ENCODE results near the gene ST6GAL1. TPM values are rescaled to one million over a fixed set of nuclear protein-coding genes. Genes with fewer than 3 reads are reported as not detected.

The ST6GAL1 gene
- total and polyA plus RNA-seq, 2 of the 8 experiments (the other 6 are each of a cell fraction or from before 2014, with no cell fraction given): 62.8 to 80.9 TPM

DNA sequence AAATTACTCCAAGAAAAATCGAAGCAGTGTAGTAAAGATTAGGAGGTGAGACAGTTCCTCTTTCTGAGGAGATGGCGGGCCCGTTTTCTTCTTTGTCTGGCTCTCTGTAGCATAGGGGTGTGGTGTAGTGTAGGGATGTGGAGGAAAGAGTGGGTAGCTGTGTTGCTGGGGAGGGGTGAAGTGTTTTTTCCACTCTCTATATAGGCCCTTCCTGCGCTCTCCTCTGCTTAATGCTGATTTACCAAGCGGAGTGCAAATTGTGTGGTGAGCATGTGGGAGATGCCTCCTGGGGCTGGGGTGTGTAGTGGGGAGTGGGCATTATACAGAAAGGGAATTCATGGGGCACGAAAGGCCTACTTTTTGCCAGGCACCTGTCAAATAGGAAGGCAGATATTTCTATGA lies 94.9 kb downstream of the ST6GAL1 start:
- Histone ChIP-seq H2AK5ac (ENCODE audit: low read depth, low read length) (no peak overlapping the region), H2BK20ac (ENCODE audit: low read length) (no peak overlapping the region), H3K18ac (ENCODE audit: extremely low read depth, low read length) (no peak overlapping the region), H3K23ac (ENCODE audit: insufficient read length) (no peak overlapping the region), H3K56ac (replicated peaks; ENCODE audit: insufficient read length, low read depth, low read length) (no peak overlapping the region), H4K20me1 (replicated peaks in 1 of 2; ENCODE audit: control insufficient read depth in 1 of 2, insufficient read depth in 2 of 2, low read length in 2 of 2) (peaks cover 2% of the 10 kb centered on the region in 2 experiments), H2BK120ac (replicated peaks; ENCODE audit: low read depth, low read length) (no peak overlapping the region), H3K4me2 (ENCODE audit: insufficient read depth in 1 of 2, low read depth in 2 of 2, low read length in 2 of 2) (no peak overlapping the region), H3K79me2 (ENCODE audit: control insufficient read depth in 1 of 2, insufficient read depth in 2 of 2, low read length in 2 of 2) (peaks cover 0 to 40% of the 10 kb centered on the region in 2 experiments; a peak in 1 of 4 replicates), H3K27ac (ENCODE audit: low read depth, low read length) (no peak overlapping the region), H2BK12ac (ENCODE audit: low read depth, low read length) (no peak overlapping the region), H3K9me3 (ENCODE audit: insufficient read depth in 2 of 2, low read depth in 1 of 2, low read length in 1 of 2) (no peaks in the 10 kb centered on the region), H3K4me1 (replicated peaks in 1 of 4; ENCODE audit: control insufficient read depth in 3 of 4, insufficient read depth in 4 of 4, low read length in 3 of 4) (peaks cover 0 to 4% (median 1%) of the 10 kb centered on the region in 4 experiments; a peak in 2 of 7 replicates), H2AFZ (ENCODE audit: low read length) (no peak overlapping the region), H3K14ac (ENCODE audit: insufficient read length) (no peak overlapping the region), H3K79me1 (ENCODE audit: low read depth, low read length) (peaks cover 7% of the 10 kb centered on the region), H3K36me3 (ENCODE audit: control insufficient read depth in 2 of 4, insufficient read depth in 4 of 4, low read length in 3 of 4) (no peaks in the 10 kb centered on the region), H3K4ac (replicated peaks; ENCODE audit: insufficient read length, low read depth, low read length) (no peak overlapping the region), H4K8ac (ENCODE audit: extremely low read depth, insufficient read depth, low read length) (no peak overlapping the region), H3K9ac (replicated peaks in 1 of 4; ENCODE audit: extremely low read depth in 1 of 4, low read depth in 3 of 4, low read length in 3 of 4) (no peak overlapping the region), H4K5ac (ENCODE audit: insufficient read length, low read depth, low read length) (no peak overlapping the region), H3K4me3 (ENCODE audit: extremely low read depth in 1 of 4, insufficient read depth in 2 of 4, low read depth in 3 of 4, low read length in 4 of 4) (no peak overlapping the region), H2BK15ac (ENCODE audit: low read length) (no peak overlapping the region), H3K23me2 (ENCODE audit: low read depth, low read length) (peaks cover 2% of the 10 kb centered on the region; the same call in 1 of the 2 replicates), H4K91ac (replicated peaks; ENCODE audit: insufficient read length, low read length) (no peak overlapping the region), H2BK5ac (ENCODE audit: low read depth, low read length) (no peak overlapping the region), H3K27me3 (replicated peaks in 1 of 4; ENCODE audit: control insufficient read depth in 3 of 4, extremely low read depth in 1 of 4, insufficient read depth in 3 of 4, low read length in 3 of 4) (no peaks in the 10 kb centered on the region)
- ChIA-PET POLR2A (ENCODE audit: partially characterized antibody) (no interaction called here), CTCF (ENCODE audit: partially characterized antibody) (interaction anchor here (1.0 kb wide), 1 partner anchor 140 kb away, joined by 4 read pairs; no protein-coding TSS in a partner anchor)
- WGBS, 2 experiments (ENCODE audit: extremely low coverage in 1 of 2, insufficient coverage in 1 of 2, insufficient read length in 1 of 2, insufficient replicate concordance in 2 of 2, low coverage in 1 of 2, low lambda C conversion rate in 2 of 2, missing lambda C conversion rate in 1 of 2): 91% methylated on average over 6 of the region's 6 CpGs; no CpG with 5 or more reads in 1 of the 2 experiments
- TF ChIP-seq, protein P1, sequence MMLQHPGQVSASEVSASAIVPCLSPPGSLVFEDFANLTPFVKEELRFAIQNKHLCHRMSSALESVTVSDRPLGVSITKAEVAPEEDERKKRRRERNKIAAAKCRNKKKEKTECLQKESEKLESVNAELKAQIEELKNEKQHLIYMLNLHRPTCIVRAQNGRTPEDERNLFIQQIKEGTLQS (IDR thresholded peaks at IDR 0.05; ENCODE audit: insufficient read depth, low read depth, low read length): no peak
- TF ChIP-seq FOSL1 (IDR thresholded peaks at IDR 0.05; ENCODE audit: insufficient read depth, low read depth, low read length) (no peak), KDM1A (IDR thresholded peaks at IDR 0.05; ENCODE audit: borderline replicate concordance, low read length) (no peak)
- TF ChIP-seq, protein P2, sequence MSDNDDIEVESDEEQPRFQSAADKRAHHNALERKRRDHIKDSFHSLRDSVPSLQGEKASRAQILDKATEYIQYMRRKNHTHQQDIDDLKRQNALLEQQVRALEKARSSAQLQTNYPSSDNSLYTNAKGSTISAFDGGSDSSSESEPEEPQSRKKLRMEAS (IDR thresholded peaks at IDR 0.05): no peak
- TF ChIP-seq, protein P3, sequence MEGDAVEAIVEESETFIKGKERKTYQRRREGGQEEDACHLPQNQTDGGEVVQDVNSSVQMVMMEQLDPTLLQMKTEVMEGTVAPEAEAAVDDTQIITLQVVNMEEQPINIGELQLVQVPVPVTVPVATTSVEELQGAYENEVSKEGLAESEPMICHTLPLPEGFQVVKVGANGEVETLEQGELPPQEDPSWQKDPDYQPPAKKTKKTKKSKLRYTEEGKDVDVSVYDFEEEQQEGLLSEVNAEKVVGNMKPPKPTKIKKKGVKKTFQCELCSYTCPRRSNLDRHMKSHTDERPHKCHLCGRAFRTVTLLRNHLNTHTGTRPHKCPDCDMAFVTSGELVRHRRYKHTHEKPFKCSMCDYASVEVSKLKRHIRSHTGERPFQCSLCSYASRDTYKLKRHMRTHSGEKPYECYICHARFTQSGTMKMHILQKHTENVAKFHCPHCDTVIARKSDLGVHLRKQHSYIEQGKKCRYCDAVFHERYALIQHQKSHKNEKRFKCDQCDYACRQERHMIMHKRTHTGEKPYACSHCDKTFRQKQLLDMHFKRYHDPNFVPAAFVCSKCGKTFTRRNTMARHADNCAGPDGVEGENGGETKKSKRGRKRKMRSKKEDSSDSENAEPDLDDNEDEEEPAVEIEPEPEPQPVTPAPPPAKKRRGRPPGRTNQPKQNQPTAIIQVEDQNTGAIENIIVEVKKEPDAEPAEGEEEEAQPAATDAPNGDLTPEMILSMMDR (IDR thresholded peaks at IDR 0.05; ENCODE audit: control extremely low read depth in 1 of 3, insufficient read depth in 1 of 3, low read depth in 1 of 3, low read length in 3 of 3): no peak
- DNase-seq (ENCODE audit: low read depth in 1 of 2, low spot score in 2 of 2): no peak
- no peak for FAIRE-seq

Measured in H1 (cell line).